KMS-11 (cell line): Measurements from ENCODE around the gene CLDN6.

Source experiments
- H2AFZ ChIP-seq: fragments of 200-600 bp; sonication (generic); 2 replicates; pipeline ENCODE4 v1.6.1; 2016; ENCODE audit warnings: antibody characterized with exemption, mixed run types, low read depth
- H3K27ac ChIP-seq: fragments of 200-600 bp; sonication (generic); 2 replicates; pipeline ENCODE4 v1.6.1; 2016; ENCODE audit warnings: mild to moderate bottlenecking, mixed run types
- H3K27me3 ChIP-seq: fragments of 200-600 bp; sonication (generic); 2 replicates; pipeline ENCODE4 v1.6.1; 2017; ENCODE audit warnings: mild to moderate bottlenecking, low read depth, mixed run types, moderate library complexity; ENCODE audit not compliant: insufficient read depth
- H3K36me3 ChIP-seq: fragments of 200-600 bp; sonication (generic); 2 replicates; pipeline ENCODE4 v1.6.1; 2017; ENCODE audit warnings: mild to moderate bottlenecking, mixed run types; ENCODE audit not compliant: insufficient read depth
- H3K4me1 ChIP-seq: fragments of 200-600 bp; sonication (generic); 2 replicates; pipeline ENCODE4 v1.6.1; 2016; ENCODE audit warnings: mild to moderate bottlenecking, low read depth, mixed run types; ENCODE audit not compliant: poor library complexity, severe bottlenecking
- H3K4me2 ChIP-seq: fragments of 200-600 bp; sonication (generic); 2 replicates; pipeline ENCODE4 v1.7.0; 2016; ENCODE audit warnings: mild to moderate bottlenecking, mixed run types
- H3K4me3 ChIP-seq: fragments of 200-600 bp; sonication (generic); IDR thresholded peaks from 2 replicates; pipeline ENCODE4 v1.6.1; 2017; ENCODE audit warnings: low read depth, low read length, mixed read lengths; ENCODE audit not compliant: insufficient read depth
- H3K79me2 ChIP-seq: fragments of 200-600 bp; sonication (generic); 2 replicates; pipeline ENCODE4 v1.6.1; 2016; ENCODE audit warnings: low read depth, mixed run types; ENCODE audit not compliant: insufficient read depth
- H3K9ac ChIP-seq: fragments of 200-600 bp; sonication (generic); 2 replicates; pipeline ENCODE4 v1.6.1; 2016; ENCODE audit warnings: mild to moderate bottlenecking, mixed run types
- H4K20me1 ChIP-seq: fragments of 200-600 bp; sonication (generic); 2 replicates; pipeline ENCODE4 v1.6.1; 2016; ENCODE audit warnings: mild to moderate bottlenecking, mixed run types; ENCODE audit not compliant: insufficient read depth
- CTCF ChIP-seq: fragments of 200-600 bp; sonication (generic); conservative IDR thresholded peaks from 2 replicates; pipeline ENCODE4 v1.6.1; 2017; ENCODE audit warnings: low read depth, mild to moderate bottlenecking, antibody characterized with exemption, low read length, moderate library complexity, mixed read lengths

CLDN6 gene

GRCh38 chr16:2999929-3000328 is 18.1 kb downstream of the CLDN6 start:
- H3K27me3 ChIP-seq = peaks cover 81% of the 10 kb centered on the region
- H3K27ac ChIP-seq = no peak overlapping the region
- no peaks in the 10 kb centered on the region for H3K36me3 ChIP-seq
- H3K4me2 ChIP-seq = no peak overlapping the region
- H3K4me1 ChIP-seq = peaks cover 2% of the 10 kb centered on the region
- no peak overlapping the region for H3K4me3 ChIP-seq
- H2AFZ ChIP-seq = no peak overlapping the region
- H4K20me1 ChIP-seq = no peaks in the 10 kb centered on the region
- no peak for TF ChIP-seq CTCF
- H3K9ac ChIP-seq = no peak overlapping the region
- H3K79me2 ChIP-seq = no peaks in the 10 kb centered on the region

- H3K27ac ChIP-seq = no peak overlapping the region
- H3K4me2 ChIP-seq = no peak overlapping the region
- no peak for TF ChIP-seq CTCF
- no peak overlapping the region for H3K4me3 ChIP-seq
- no peak overlapping the region for H3K9ac ChIP-seq
- H3K79me2 ChIP-seq = no peaks in the 10 kb centered on the region
- H2AFZ ChIP-seq = no peak overlapping the region
- peaks cover 100% of the 10 kb centered on the region for H3K27me3 ChIP-seq
- no peaks in the 10 kb centered on the region for H3K4me1 ChIP-seq
- no peaks in the 10 kb centered on the region for H4K20me1 ChIP-seq
- no peaks in the 10 kb centered on the region for H3K36me3 ChIP-seq
Measured at GRCh38 chr16:2996298-2996697, 21.7 kb downstream of the CLDN6 start.

GRCh38 chr16:2992383-2993081 is 25.5 kb downstream of the CLDN6 start:
- no peak overlapping the region for H3K4me3 ChIP-seq
- no peaks in the 10 kb centered on the region for H4K20me1 ChIP-seq
- no peaks in the 10 kb centered on the region for H3K79me2 ChIP-seq
- peaks cover 100% of the 10 kb centered on the region for H3K27me3 ChIP-seq
- H3K4me1 ChIP-seq = no peaks in the 10 kb centered on the region
- no peak overlapping the region for H3K9ac ChIP-seq
- H2AFZ ChIP-seq = no peak overlapping the region
- no peak for TF ChIP-seq CTCF
- no peak overlapping the region for H3K4me2 ChIP-seq
- H3K36me3 ChIP-seq = no peaks in the 10 kb centered on the region
- H3K27ac ChIP-seq = no peak overlapping the region

- no peak overlapping the region for H3K4me3 ChIP-seq
- H3K4me1 ChIP-seq = no peaks in the 10 kb centered on the region
- H4K20me1 ChIP-seq = no peaks in the 10 kb centered on the region
- no peak overlapping the region for H3K4me2 ChIP-seq
- no peak overlapping the region for H3K9ac ChIP-seq
- no peaks in the 10 kb centered on the region for H3K79me2 ChIP-seq
- TF ChIP-seq CTCF = no peak
- H2AFZ ChIP-seq = no peak overlapping the region
- H3K36me3 ChIP-seq = no peaks in the 10 kb centered on the region
- H3K27ac ChIP-seq = no peak overlapping the region
- peaks cover 100% of the 10 kb centered on the region for H3K27me3 ChIP-seq
Measured at GRCh38 chr16:2991566-2992261, 26.3 kb downstream of the CLDN6 start.
